GM18858 (cell line): ENCODE results near the gene KRTAP5-3.

Experiments used
- ATAC-seq: cut with Tn5 transposase; IDR thresholded peaks from one replicate; pipeline ENCODE4 v1.9.1; 2021; ENCODE audit not compliant: unreplicated experiment

KRTAP5-3 gene

DNA sequence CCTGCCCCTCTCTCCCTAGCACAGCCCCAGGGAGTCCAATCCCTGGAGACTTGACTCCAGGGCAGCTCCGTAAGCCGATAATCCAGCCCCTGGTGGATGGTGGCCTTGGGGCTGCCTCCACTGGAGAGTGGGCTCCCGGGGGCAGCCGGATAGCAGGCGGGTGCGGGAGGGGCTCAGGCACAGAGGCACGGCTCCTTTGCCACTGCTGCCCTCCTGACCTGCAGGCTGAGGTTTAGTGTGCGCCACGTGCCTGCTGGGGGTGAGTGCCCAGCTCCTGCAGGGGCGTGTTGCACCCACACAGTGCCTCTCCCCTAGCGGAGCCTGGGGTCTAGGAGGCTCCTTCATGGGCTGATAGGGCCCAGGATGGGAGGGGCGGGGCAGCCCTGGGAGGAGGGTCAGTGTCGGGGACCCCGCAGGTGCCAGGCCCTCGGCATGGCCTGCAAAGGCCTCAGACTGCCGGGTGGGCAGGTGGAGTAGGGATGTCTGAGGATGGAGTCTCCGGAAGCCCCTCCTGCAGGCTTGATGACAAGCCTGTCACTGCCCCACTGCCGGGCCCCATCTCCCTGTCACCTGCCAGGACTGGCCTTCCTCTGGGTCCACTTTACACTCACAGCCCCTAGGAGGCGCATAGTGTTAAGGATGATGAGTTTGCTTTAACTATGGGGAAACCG is 41.7 kb downstream of the KRTAP5-3 start:
- ATAC-seq, result no peak

DNA sequence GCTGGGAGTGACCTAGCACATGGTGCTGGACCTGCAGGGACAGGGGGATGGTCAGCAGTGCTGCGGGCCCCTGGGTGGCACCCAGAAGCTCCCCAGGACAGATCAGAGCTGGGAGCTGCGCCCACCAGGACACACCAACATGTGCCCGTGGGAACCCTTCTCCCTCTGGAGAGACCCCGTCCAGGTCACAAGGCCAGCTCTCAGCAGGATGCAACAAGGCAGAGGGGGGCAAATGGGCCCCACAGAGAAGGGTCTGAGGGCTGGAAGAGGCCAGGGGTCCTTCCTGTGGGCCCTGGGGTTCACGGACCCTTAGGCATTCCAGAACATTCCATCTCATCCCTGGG is 42.4 kb downstream of the KRTAP5-3 start:
- no peak for ATAC-seq

DNA sequence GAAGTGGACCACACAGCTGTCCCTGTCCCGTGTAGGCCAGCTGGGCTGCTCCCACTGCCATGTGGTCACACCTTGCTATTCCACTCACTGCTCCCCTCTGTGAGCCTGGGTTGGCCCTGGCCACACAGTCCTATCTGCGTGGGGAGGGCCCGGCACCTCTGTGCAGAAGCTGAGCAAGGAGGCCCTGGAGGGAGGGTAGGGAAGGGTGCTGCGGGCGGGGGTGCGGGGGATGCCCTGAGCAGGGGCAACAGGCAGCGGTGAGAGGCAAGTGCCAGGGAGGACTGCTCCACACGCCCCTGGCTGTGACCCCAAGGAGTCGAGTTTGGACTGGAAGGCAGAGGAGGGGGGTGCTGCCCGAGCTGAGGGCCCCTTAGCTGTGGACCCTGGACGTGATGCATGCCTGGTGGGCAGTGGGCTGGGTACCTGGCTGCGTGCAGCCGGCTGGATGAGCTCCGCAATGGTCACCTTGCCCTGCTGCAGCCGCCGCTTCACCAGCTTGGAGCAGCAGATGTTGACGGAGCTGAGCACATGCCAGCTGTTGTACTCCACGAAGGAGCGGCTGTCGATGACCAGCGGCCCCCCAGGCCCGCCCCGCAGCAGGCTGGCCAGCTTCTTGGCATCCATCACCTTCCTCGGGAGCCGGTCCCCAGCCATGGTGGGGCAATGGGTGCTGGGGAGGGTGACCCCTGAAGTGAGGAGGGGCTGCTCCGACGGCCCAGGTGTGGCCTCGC is 42.9 kb downstream of the KRTAP5-3 start:
- no peak for ATAC-seq

DNA sequence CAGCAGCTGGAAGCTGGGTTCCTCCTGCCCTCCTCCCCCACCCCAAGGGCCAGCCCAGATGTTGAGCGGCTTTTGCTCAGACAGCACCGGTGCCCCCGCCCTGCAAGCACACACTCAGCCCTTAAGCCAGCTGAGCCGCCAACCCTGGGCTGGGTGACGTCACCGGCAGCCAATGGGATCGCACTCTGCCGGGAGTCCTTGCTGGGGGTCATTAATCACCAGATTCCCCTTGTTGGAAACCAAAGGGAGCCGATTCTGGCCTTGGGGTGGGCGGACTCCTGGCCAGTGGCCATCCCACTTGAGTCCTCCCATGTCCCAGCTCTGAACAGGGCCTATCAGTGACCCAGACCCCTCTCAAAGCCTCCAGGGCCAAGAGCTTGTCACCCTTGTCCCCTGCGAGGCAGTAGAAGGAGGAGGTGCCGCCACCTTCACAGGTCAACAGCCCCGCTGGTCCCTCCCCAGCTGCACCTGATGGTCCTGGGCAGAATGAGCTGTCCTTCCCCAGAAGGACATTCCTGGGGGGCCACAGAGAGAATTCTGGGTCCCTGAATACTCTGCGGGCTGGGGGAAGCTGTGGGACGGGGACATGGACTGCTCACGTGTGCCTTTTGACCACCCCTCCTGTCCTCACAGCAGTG is 43.6 kb downstream of the KRTAP5-3 start:
- no peak for ATAC-seq

DNA sequence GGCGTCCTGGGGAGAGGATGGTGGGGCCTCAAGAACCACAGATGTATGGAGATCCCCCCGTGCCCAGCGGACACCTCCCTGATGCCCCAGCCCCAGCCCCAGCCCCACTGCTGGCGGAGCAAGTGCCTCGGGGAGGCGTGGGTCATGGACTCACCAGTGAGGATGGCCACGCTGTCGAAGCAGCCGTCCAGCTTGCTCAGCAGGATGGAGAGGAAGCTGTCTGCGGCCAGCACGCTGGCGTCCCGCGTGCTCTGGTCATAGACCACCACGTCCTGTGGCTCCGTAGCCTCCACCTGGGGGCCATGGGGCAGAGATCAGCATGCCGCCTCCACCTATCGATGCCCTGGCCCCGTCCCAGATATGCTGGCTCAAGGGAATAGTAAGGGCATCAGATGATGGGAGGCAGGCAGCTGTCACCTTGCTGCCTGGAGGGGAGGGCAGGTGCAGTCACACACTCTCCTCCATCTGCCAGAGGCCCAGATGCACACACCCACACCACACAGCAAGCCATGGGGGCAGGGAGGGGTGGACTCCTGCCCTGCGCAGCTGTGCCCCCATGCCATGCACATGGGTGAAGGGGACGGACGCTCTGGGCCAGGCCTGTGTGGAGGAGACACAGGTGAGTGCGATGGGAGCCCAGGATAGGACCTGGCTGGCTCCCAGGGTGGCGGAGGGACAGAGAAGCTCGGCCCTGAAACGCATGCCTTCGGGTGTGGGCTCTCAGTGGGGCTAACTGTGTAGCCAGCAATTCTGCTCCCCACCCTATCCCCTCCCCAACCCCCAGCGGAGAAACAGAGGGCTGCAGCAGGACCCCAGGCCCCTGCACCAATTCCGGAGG is 44.3 kb downstream of the KRTAP5-3 start:
- no peak for ATAC-seq

DNA sequence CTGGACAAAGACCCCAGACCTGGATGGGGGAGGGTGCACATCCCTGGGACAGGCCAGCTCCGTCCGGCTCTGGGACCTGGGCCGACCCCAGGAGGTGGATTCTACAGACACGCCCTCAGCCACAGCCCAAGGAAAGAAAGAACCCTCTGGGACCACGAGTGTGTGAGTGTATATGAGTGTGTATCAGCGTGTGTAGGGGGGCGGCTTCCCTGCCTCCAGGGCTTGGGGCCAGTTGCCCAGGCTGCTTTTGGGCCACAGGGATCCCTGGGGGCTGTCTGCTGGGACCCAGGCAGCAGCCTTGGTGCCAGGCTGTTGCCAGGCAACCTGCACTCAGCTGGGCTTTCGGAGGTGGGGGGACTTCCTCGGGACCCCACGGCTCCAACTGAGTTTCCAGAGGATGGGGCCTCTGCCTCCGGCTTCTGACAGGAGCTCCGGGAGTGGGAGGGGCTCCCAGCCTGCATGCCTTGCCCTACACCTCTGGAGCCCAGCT is 45.1 kb downstream of the KRTAP5-3 start:
- ATAC-seq, result no peak

DNA sequence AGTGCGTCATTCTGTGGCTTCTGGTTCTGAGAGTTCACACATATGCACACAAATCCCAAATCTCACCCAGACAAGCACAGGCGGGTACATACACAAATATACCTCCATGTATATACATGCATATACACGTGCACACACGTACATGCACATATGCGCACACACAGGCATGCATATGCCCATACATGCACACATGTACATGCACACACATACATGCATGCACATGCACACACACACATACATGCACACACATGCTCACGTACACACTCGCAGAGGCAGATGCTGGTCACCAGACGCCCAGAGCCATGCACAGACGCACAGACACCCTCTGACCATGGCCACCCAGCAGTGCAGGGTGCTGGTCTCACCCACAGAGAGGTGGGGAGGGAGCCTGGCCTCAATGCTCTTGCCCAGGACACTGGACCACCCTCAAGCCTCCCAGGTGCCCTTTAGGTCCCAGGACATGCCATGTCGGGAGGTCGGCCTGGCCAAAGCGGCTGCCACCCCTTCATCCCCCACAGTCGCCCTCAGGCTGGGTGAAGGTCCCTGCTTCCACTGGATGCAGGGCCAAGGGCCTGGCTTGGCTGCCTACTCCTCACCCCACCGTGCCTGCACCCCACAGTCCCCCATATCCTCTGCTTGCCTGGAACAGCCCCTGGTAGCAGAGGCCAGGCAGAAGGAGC is 45.7 kb downstream of the KRTAP5-3 start:
- ATAC-seq, result no peak

DNA sequence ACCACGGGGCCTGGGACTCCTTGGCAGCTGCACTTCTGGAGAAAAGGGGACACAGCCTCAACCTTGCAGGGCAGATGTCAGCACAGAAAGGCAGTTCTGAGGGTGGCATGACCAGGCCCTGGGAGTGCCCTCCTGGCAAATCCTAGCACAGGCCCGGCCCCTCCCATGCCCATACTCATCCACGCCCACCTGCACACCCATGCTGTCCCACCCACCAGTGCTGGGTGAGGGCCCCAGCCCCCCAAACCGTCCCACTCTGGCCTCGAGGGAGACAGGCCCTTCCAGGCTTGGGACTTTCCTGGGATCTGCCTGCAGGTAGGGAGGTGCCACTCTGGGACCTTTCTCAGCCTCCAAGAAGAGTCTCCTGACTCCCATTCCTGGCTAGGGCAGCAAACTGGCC is 46.3 kb downstream of the KRTAP5-3 start:
- ATAC-seq, result no peak

DNA sequence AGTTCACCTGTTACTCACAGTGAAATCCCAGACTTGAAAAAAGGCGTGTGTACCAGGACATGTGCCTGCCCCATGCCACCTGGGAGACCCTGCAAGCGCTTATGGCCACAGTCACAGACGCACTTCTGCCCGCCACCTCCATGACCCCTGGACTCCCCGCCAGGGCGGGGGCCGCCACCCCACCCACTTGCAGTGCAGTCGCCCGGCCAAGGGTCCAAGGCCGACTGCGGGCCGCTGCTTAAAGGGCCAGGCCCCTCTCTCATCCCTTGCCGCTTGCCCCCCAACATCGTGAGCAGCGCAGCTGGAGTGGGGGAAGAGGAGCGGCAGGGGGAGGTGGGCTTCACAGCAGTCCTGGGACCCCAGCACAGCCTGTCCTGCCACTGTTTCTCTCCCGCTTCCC is 47.0 kb downstream of the KRTAP5-3 start:
- ATAC-seq, result no peak

DNA sequence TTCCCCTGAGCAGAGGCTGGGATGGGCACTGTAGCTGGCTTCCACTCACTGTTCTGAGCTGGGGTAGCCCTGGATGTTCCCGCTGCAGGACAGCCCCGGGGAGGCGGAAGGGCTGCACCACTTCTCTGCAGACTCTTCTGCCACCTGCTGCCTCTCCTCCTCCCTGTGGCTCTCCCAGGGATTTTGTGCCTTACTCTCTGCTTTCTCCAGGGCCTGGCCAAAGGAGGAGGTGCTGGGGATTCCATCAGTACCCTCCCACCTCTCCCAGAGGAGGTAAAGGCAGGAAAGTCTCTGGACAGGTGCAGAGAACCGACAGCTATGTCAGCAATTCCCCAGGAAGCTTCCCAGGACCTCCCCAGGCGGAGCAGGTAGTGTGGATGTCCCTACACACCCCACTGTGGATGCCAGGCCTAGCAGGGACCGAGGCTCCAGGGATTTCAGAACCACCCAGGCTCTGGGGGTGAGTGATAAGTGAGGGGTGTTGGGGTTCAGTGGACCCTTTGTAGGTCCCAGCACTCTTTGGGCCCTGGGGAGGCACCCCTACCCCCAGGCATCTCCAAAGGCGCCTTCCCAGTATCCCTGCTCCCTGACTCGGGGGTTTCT is 47.5 kb downstream of the KRTAP5-3 start:
- no peak for ATAC-seq

DNA sequence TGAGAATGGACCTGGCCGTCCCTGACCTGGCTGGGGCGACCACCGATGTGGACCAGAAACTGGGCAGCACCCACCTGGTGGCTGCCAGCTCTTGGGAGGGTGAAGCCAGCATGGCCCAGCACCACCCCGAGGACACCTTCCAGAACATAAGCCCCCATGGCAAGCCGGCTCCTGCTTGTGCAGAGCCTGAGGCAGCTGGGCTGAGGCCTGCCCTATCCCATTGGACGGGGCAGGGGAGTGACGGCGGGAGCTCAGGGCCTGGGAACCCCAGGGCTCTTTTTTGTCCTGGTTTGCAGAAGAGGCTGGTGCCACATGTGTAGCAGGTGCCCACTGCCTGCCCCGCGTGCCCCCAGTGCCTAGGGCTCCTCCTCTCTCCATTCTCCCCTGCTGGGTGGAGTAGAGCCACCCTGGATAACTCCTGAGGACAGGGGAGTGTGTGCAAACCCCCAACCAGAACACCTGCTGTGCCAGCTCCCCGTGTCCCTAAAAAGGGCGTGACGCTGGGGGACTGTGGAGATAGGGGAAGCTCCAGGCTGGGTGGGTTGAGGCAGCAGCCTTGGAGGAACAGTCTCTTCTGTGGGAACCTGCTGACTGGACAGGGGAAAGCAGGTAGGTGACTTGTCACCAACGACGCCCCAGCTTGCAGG is 48.1 kb downstream of the KRTAP5-3 start:
- ATAC-seq, result no peak

DNA sequence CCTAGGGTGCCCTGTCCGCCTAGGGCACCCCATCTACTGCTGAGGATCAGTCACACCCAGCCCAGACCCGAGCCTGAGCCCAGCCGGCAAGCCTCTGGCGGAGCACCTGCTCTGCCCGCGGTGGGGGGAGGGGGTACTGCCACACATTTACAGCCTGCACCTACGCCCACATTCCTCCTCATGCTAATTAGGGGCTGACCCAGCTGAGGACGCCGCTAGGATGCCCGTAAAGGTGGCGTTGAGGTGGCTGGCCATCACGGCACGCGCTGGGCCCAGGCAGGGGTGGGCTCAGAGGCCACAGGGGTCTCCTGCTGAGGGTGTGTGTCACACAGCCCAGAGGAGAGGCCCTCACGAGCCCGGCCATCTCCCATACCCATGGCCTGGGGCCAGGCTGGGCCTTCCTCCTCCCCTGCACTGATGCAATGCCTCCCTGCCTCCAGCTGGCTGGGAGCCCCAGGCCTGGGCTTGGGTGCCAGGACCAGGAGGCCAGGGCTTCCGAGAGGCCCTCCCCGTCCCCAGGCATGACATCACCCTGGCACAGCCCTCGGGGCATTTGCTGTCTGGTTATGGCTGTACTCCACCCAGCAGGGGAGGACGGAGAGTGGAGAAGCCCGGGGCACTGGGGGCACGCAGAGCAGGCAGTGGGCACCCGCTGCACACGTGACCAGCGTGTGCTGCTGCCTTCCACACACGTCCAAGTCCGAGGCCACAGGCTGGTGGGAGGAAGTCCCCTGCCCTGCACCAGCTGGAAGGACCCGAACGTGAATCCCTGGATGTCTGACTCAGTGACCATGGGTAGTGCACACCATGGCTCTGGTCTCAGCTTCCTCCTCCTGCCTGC is 48.9 kb downstream of the KRTAP5-3 start:
- ATAC-seq, result no peak

DNA sequence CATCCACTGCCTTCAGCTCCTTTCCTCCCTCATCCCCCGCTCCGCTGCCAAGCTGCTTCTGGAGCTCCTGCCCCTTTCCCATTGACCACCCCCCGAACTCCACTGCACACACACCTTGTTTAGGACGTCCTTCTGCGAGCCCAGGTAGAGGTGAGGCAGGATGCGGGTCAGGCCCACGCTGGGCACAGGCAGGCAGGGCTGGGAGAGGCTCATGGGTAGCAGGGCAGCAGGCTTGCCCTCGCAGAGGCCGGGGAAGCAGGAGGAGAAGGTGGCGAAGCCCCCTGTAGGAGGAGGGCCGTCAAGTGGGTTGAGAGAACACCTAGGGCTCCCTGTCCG is 49.5 kb downstream of the KRTAP5-3 start:
- no peak for ATAC-seq

DNA sequence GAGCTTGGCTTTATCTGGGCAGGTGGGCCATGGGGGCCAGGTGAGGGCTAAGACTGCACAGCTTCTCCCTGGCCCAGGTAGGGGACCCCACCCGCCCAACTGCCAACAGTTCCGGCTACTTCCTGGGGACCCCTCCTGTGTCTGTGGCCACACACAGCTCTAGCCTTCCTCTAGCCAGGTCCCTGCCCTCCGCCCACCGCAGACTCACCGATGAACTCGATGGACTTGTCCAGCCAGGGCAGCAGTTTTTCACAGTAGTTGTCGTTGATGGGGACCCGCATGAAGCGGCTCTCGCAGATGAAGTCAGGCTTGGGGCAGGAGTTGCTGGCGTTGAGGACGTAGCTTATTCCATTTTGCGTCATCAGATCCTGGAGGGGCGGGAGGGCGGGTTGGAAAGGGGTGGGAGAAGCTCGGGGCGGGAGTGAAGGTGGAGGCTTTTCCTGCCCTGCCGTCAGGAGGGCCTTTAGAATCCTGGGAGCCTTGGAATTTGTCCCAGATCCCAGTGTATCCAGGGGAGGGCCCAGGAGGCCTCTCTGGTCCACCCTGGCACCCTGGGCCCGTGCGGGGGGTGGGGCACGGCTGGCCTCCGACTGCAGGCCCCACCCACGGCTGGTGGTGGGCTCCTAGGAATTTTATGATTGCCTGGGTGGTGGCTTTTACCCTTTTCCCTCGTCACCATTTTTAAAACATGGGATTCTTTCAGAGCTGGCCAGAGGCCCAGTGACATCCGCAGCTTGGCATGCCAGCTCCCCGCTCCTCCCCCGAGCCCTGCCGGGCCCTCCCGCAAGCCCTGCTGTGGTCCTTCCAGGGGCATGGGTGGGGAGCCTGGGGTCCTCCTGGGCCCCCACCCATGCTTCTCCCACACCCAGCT is 50.1 kb downstream of the KRTAP5-3 start:
- no peak for ATAC-seq
